Measurements from ENCODE around the gene DEFB132.
"Not testable (repeated sequence)": the region's sequence is repeated elsewhere in the genome, so short reads cannot be mapped to it uniquely, and the experiment has no call there.

DNA sequence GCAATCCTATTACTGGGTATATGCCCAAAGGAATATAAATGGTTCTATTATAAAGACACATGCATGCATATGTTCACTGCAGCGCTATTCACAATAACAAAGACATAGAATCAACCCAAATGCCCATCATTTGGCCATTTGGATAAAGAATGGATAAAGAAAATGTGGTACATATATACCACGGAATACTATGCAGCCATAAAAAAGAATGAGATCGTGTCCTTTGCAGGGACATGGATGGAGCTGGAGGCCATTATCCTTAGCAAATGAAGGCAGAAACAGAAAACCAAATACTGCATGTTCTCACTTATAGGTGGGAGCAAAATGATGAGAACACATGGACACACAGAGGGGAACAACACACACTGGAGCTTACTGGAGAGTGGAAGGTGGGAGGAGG lies 31.6 kb upstream of the DEFB132 start:
- not testable (repeated sequence) for TF ChIP-seq CTCF (IDR thresholded peaks at IDR 0.05; ENCODE audit: extremely low read depth in 1 of 2, insufficient read depth in 1 of 2, low read depth in 1 of 2, low read length in 2 of 2); POLR2AphosphoS5 (IDR thresholded peaks at IDR 0.05; ENCODE audit: insufficient read depth, low read depth, low read length)

All from endothelial cell of umbilical vein (primary cell).